ENCODE results near the gene ENTPD2. TPM values are rescaled to one million over a fixed set of nuclear protein-coding genes. Genes with fewer than 3 reads are reported as not detected.

ENTPD2 gene
- total RNA-seq, 1 experiment from 2014 or later, result 8.3 TPM

- TF ChIP-seq ZNF512 (CRISPR knock-in tag; IDR thresholded peaks at IDR 0.05; ENCODE audit: borderline replicate concordance) (no peak), TEAD1 (CRISPR knock-in tag; IDR thresholded peaks at IDR 0.05) (no peak), RELA (CRISPR knock-in tag; IDR thresholded peaks at IDR 0.05; ENCODE audit: borderline replicate concordance) (no peak)
Observed at GRCh38 chr9:137040568-137040967, 13.3 kb downstream of the ENTPD2 start (continued).

DNA sequence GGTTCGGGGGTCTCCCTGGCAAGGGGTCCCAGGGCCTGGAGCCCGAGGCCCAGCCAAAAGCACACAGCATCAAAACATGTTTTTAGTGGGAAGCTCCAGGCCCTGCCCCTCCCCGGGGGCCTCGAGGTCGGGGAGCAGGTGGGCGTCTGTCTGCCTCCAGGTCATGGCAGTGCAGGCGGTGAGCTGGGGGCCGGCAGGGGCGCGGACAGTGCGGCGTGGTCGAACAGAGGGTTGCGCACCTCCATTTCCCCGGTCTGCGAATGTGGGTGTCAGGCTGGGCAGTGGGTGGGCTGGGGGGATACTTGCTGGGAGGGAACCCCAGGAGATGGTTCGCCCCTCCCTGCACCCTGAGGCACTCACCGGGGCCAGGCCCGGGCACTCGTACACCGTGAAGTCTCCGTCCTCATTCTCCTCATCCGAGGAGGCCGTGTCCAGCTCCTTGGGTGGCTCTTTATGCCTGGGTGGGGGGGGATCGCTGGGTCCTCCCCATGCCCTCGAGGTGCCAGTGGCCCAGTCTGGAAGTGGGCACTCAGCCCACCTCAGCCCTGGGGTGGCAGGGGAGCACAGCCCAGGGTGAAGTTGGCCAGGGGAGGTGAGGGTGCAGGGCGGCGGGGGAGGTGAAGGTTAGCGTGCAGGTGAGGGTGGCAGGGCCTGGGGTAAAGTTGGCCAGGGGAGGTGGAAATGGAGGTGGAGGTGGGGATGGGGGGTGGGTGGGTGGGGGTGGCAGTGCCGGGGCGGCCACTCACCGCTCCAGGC, 14.1 kb downstream of the ENTPD2 start:
- Mint-ChIP-seq H3K4me3 (no peak overlapping the region), H3K27ac (no peak overlapping the region), H3K36me3 (peaks cover 5% of the 10 kb centered on the region; the same call in 1 of the 2 replicates), H3K4me1 (peaks cover 2% of the 10 kb centered on the region), H3K27me3 (ENCODE audit: low read depth) (peaks cover 3% of the 10 kb centered on the region), H3K9me3 (no peaks in the 10 kb centered on the region)
- ATAC-seq (no peak), DNase-seq (ENCODE audit: low spot score) (no peak)
- POLR2A ChIA-PET, result no interaction called here
- CTCF ChIA-PET, result interaction anchor here (1.5 to 4.6 kb wide), 2 partner anchors 11 to 24 kb away, joined by 4 to 23 read pairs; no protein-coding TSS in a partner anchor
- TF ChIP-seq NFATC4 (CRISPR knock-in tag; IDR thresholded peaks at IDR 0.05) (no peak), GTF2I (CRISPR knock-in tag; conservative IDR thresholded peaks at IDR 0.05) (no peak), MXD4 (CRISPR knock-in tag; IDR thresholded peaks at IDR 0.05; ENCODE audit: borderline replicate concordance) (no peak)

- ChIA-PET CTCF (interaction anchor here (0.6 to 4.6 kb wide), 3 partner anchors 10 to 185 kb away, joined by 3 to 23 read pairs (median 4); no protein-coding TSS in a partner anchor), POLR2A (no interaction called here)
- ATAC-seq (no peak), DNase-seq (ENCODE audit: low spot score) (no peak)
- Mint-ChIP-seq H3K27ac (no peak overlapping the region), H3K36me3 (peaks cover 5% of the 10 kb centered on the region; the same call in 1 of the 2 replicates), H3K9me3 (no peaks in the 10 kb centered on the region), H3K27me3 (ENCODE audit: low read depth) (no peaks in the 10 kb centered on the region), H3K4me3 (no peak overlapping the region), H3K4me1 (no peaks in the 10 kb centered on the region)
- TF ChIP-seq ETV6 (CRISPR knock-in tag; IDR thresholded peaks at IDR 0.05) (no peak), PRDM15 (CRISPR knock-in tag; IDR thresholded peaks at IDR 0.05) (no peak), FOXP4 (CRISPR knock-in tag; IDR thresholded peaks at IDR 0.05) (no peak), IRF2 (CRISPR knock-in tag; IDR thresholded peaks at IDR 0.05; ENCODE audit: borderline replicate concordance, low read depth) (no peak), ARID4B (CRISPR knock-in tag; IDR thresholded peaks at IDR 0.05; ENCODE audit: borderline replicate concordance) (no peak), NR2C2 (CRISPR knock-in tag; IDR thresholded peaks at IDR 0.05) (no peak), MAX (CRISPR knock-in tag; IDR thresholded peaks at IDR 0.05) (no peak), FOXK1 (CRISPR knock-in tag; IDR thresholded peaks at IDR 0.05) (no peak), NFATC4 (CRISPR knock-in tag; IDR thresholded peaks at IDR 0.05) (no peak), GRHL2 (CRISPR knock-in tag; IDR thresholded peaks at IDR 0.05; ENCODE audit: insufficient replicate concordance, severe bottlenecking) (no peak), NR3C1 (CRISPR knock-in tag; conservative IDR thresholded peaks at IDR 0.05; ENCODE audit: low read depth) (no peak), ZNF416 (CRISPR knock-in tag; IDR thresholded peaks at IDR 0.05) (no peak)
- TF ChIP-seq, protein P1, sequence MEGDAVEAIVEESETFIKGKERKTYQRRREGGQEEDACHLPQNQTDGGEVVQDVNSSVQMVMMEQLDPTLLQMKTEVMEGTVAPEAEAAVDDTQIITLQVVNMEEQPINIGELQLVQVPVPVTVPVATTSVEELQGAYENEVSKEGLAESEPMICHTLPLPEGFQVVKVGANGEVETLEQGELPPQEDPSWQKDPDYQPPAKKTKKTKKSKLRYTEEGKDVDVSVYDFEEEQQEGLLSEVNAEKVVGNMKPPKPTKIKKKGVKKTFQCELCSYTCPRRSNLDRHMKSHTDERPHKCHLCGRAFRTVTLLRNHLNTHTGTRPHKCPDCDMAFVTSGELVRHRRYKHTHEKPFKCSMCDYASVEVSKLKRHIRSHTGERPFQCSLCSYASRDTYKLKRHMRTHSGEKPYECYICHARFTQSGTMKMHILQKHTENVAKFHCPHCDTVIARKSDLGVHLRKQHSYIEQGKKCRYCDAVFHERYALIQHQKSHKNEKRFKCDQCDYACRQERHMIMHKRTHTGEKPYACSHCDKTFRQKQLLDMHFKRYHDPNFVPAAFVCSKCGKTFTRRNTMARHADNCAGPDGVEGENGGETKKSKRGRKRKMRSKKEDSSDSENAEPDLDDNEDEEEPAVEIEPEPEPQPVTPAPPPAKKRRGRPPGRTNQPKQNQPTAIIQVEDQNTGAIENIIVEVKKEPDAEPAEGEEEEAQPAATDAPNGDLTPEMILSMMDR (IDR thresholded peaks at IDR 0.05), result no peak
Observed at GRCh38 chr9:137038916-137039315, 14.9 kb downstream of the ENTPD2 start.
